ENCODE measurements around the gene GABRD.

GABRD gene

DNA sequence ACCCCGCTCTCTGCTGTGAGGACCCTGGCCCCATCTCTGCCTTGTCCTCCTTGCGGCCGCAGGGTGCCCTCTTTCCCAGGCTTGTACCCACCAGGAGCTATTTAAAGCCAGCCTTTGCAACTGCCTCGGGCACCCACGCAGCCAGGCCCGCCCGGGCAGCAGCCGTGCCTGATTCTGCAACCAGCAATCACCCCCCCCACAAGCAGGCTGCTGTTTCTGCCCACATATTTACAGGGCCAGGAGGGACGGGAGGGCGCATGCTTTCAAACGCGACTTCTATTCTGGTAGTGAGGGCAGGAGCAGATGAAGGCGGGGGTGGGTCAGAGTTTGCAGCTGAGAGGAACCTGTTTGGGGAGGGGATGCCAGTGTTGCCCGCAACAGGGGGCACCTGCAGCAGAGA is 13.6 kb downstream of the GABRD start:
- TF ChIP-seq, protein P1, sequence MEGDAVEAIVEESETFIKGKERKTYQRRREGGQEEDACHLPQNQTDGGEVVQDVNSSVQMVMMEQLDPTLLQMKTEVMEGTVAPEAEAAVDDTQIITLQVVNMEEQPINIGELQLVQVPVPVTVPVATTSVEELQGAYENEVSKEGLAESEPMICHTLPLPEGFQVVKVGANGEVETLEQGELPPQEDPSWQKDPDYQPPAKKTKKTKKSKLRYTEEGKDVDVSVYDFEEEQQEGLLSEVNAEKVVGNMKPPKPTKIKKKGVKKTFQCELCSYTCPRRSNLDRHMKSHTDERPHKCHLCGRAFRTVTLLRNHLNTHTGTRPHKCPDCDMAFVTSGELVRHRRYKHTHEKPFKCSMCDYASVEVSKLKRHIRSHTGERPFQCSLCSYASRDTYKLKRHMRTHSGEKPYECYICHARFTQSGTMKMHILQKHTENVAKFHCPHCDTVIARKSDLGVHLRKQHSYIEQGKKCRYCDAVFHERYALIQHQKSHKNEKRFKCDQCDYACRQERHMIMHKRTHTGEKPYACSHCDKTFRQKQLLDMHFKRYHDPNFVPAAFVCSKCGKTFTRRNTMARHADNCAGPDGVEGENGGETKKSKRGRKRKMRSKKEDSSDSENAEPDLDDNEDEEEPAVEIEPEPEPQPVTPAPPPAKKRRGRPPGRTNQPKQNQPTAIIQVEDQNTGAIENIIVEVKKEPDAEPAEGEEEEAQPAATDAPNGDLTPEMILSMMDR (conservative IDR thresholded peaks at IDR 0.05; ENCODE audit: low read length), result no peak

DNA sequence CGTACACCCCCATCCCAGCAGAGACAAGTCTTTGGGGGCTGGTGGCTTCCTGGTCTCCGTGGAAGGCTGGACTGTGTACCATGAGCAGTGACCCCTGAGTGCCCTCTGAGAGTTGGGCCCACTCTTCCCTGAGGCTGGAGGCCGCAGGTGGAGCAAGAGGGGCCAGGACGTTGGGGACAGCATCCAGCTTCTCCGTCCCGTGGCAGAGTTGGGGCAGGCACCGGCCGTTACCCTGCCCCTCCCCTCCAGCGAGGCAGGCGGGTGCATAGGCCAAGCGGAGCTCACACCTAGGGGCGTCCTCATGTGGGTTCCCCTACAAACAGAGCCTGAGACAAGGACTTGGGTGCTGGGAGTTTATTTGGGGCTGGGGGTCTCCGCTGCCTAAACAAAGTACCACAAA is 14.0 kb downstream of the GABRD start:
- TF ChIP-seq, protein P1 (conservative IDR thresholded peaks at IDR 0.05; ENCODE audit: low read length), result no peak
- no peak overlapping the region for H3K4me3 ChIP-seq (ENCODE audit: low read length)
- DNase-seq (ENCODE audit: low read depth), result no peak

More for the DNA sequence above, 13.6 kb downstream of the GABRD start:
- DNase-seq (ENCODE audit: low read depth), result no peak
- H3K4me3 ChIP-seq (ENCODE audit: low read length), result no peak overlapping the region

DNA sequence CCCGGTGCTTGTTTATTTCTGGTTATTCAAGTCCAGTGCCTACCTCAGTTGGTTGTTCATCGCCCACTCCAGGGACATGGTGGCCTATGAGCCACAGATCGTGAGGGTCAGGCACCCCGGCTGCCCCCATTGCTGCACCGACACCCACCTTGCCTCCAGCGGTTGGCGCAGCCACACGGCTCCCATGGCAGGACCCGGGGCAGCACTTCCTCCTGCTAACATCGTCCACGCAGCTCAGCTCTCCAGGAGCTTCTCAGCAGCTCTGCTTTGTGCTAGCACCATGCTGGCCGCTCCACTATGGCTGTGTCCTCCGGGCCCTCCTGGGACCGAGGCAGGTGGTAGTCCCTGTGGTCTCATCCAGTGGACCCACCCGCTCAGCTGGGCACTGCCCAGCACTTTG is 17.1 kb downstream of the GABRD start:
- no peak overlapping the region for H3K4me3 ChIP-seq (ENCODE audit: low read length)
- no peak for DNase-seq (ENCODE audit: low read depth)
- TF ChIP-seq, protein P1 (conservative IDR thresholded peaks at IDR 0.05; ENCODE audit: low read length), result no peak

DNA sequence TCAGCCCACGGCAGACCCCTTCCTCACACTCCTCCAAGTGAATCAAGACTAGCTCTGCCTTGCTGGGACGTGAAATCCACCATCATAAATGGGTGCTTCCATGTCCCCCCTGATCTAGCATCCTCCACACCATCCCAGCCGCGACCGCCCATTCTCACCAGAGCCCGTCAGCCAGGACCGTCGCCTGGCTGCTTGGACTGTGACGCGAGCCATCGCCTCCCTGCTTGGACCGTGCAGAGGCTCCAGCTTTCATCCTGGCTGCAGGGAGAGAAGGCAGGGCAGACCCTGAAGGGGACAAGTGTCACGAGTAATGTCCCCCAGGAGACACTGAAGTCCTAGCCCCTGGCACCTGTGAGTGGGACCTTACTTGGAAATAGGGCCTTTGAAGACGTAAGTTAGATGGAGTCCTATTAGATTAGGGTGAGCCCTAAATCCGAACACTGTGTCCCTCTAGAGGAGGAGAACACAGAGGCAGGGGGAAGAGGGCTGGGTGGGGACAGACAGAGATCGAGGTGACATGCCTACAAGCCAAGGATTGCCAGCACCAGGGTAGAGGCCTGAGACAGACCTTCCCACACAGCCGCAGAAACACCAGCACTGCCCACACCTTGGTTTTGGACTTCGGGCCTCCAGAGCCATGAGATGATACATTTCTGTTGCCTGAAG is 18.3 kb downstream of the GABRD start:
- DNase-seq (ENCODE audit: low read depth), result no peak
- TF ChIP-seq, protein P1 (conservative IDR thresholded peaks at IDR 0.05; ENCODE audit: low read length), result no peak
- H3K4me3 ChIP-seq (ENCODE audit: low read length), result no peak overlapping the region

DNA sequence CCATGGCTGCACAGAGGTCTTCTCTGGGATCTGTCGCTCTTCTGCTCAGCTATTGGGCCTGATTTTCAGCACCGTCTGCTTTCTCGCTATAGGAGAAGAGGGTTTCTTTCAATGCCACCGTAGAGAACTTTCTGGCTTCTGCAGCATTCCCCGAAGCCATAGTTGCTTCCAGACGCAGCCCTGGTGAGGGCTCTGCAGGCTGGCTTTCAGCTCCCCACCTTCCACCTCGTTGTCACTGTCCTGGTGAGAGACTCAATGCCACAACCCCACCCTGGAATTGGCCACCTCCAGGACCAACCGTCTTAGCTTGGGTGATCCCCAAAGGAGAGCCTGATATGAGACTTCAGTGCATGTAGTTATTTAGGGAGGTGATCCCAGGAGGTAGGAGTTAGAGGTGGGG is 19.1 kb downstream of the GABRD start:
- no peak overlapping the region for H3K4me3 ChIP-seq (ENCODE audit: low read length)
- DNase-seq (ENCODE audit: low read depth), result no peak
- TF ChIP-seq, protein P1 (conservative IDR thresholded peaks at IDR 0.05; ENCODE audit: low read length), result no peak

DNA sequence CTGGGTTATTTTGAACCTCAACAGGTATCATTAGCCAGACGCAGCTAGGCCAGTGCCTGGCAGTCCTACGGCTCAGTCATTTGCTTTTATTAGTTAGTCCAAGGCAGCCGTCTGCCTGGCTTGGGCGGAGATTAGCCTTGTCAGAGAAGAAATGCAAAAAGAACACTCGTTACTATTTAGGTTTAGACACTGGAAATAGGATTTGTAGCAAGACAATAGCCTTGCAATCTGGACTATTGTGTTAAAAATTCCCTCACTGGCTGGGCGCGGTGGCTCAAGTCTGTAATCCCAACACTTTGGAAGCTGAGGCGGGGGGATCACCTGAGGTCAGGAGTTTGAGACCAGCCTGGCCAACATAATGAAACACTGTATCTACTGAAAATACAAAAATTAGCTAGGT is 20.1 kb downstream of the GABRD start:
- H3K4me3 ChIP-seq (ENCODE audit: low read length), result no peak overlapping the region
- TF ChIP-seq, protein P1 (conservative IDR thresholded peaks at IDR 0.05; ENCODE audit: low read length), result no peak
- no peak for DNase-seq (ENCODE audit: low read depth)

DNA sequence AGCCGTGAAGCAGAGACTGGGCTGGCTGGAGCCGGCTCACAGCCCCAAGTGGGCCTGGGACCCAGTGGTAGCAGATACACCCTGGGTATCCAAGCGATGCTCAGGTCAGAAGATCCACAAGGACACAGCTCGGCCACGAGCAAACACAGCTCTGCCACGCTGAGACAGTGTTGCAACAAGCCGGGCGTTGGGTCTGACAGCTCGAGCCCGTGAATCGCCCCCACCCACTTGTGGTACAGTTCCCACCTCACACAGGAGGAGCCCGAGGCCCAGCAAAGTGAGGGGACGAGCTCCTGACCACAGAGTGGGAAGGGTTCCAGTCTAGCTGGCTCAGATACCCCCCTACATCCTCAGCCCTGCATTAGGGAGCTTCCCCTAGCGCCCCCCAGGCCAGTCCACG is 22.2 kb downstream of the GABRD start:
- TF ChIP-seq, protein P1 (conservative IDR thresholded peaks at IDR 0.05; ENCODE audit: low read length), result no peak
- DNase-seq (ENCODE audit: low read depth), result no peak
- H3K4me3 ChIP-seq (ENCODE audit: low read length), result no peak overlapping the region
